ENCODE data around the gene SAMD14. TPM values are rescaled to one million over a fixed set of nuclear protein-coding genes. Genes with fewer than 3 reads are reported as not detected.
A peak's percentile ranks its signal among the peaks of the same experiment; 100 is the strongest.

SAMD14 gene
- total RNA-seq, 1 donor from 2014 or later, result 0.26 TPM

- no peak for DNase-seq (ENCODE audit: low read depth)
- Histone ChIP-seq H3K27me3 (ENCODE audit: control insufficient read depth, insufficient read depth, low read length) (no peaks in the 10 kb centered on the region), H3K36me3 (ENCODE audit: control insufficient read depth, insufficient read depth, low read length) (peaks cover 31% of the 10 kb centered on the region), H3K4me3 (ENCODE audit: low read depth, low read length) (no peak overlapping the region)
- peak; percentile 7 for FAIRE-seq
- TF ChIP-seq CTCF (IDR thresholded peaks at IDR 0.05; ENCODE audit: insufficient read depth, low read length, severe bottlenecking), result no peak
Measured at GRCh38 chr17:50144355-50144754, 14.4 kb upstream of the SAMD14 start.

- no peak overlapping the region for H3K4me3 ChIP-seq (ENCODE audit: low read depth, low read length)
- DNase-seq (ENCODE audit: low read depth) (no peak), FAIRE-seq (no peak)
- no peaks in the 10 kb centered on the region for H3K27me3 ChIP-seq (ENCODE audit: control insufficient read depth, insufficient read depth, low read length)
- peaks cover 38% of the 10 kb centered on the region for H3K36me3 ChIP-seq (ENCODE audit: control insufficient read depth, insufficient read depth, low read length)
- no peak for TF ChIP-seq CTCF (IDR thresholded peaks at IDR 0.05; ENCODE audit: insufficient read depth, low read length, severe bottlenecking)
Measured at GRCh38 chr17:50143461-50144176, 13.7 kb upstream of the SAMD14 start.

- DNase-seq (ENCODE audit: low read depth), result no peak
- H3K27me3 ChIP-seq (ENCODE audit: control insufficient read depth, insufficient read depth, low read length), result no peaks in the 10 kb centered on the region
- peaks cover 53% of the 10 kb centered on the region for H3K36me3 ChIP-seq (ENCODE audit: control insufficient read depth, insufficient read depth, low read length)
- no peak for TF ChIP-seq CTCF (IDR thresholded peaks at IDR 0.05; ENCODE audit: insufficient read depth, low read length, severe bottlenecking)
- FAIRE-seq, result no peak
- no peak overlapping the region for H3K4me3 ChIP-seq (ENCODE audit: low read depth, low read length)
Measured at GRCh38 chr17:50141745-50142110, 11.8 kb upstream of the SAMD14 start.

GRCh38 chr17:50141026-50141744, 11.2 kb upstream of the SAMD14 start:
- DNase-seq (ENCODE audit: low read depth) (no peak), FAIRE-seq (no peak)
- Histone ChIP-seq H3K36me3 (ENCODE audit: control insufficient read depth, insufficient read depth, low read length) (peaks cover 56% of the 10 kb centered on the region), H3K4me3 (ENCODE audit: low read depth, low read length) (no peak overlapping the region), H3K27me3 (ENCODE audit: control insufficient read depth, insufficient read depth, low read length) (no peaks in the 10 kb centered on the region)
- TF ChIP-seq CTCF (IDR thresholded peaks at IDR 0.05; ENCODE audit: insufficient read depth, low read length, severe bottlenecking), result no peak

- Histone ChIP-seq H3K36me3 (ENCODE audit: control insufficient read depth, insufficient read depth, low read length) (peaks cover 63% of the 10 kb centered on the region), H3K27me3 (ENCODE audit: control insufficient read depth, insufficient read depth, low read length) (no peaks in the 10 kb centered on the region), H3K4me3 (ENCODE audit: low read depth, low read length) (no peak overlapping the region)
- TF ChIP-seq CTCF (IDR thresholded peaks at IDR 0.05; ENCODE audit: insufficient read depth, low read length, severe bottlenecking), result peak; percentile 98
- FAIRE-seq (peak; percentile 91), DNase-seq (ENCODE audit: low read depth) (peak; percentile 55)
Measured at GRCh38 chr17:50139950-50140885, 10.3 kb upstream of the SAMD14 start.
